H9 (cell line): ENCODE measurements around the gene STAT3. TPM values are rescaled to one million over a fixed set of nuclear protein-coding genes. Genes with fewer than 3 reads are reported as not detected.

Experiments used
- DNase-seq: peaks from one replicate; pipeline ENCODE4 v3.0.0-alpha.2; 2017
- H2AFZ ChIP-seq: one replicate; pipeline ENCODE4 v1.6.1; 2013; ENCODE audit warnings: mild to moderate bottlenecking, low read length, control low read depth, moderate library complexity
- H2AK5ac ChIP-seq: 2 replicates; pipeline ENCODE4 v1.6.1; 2013; ENCODE audit warnings: low read length, control low read depth, mixed read lengths; ENCODE audit not compliant: insufficient read length
- H2BK120ac ChIP-seq: one replicate; pipeline ENCODE4 v1.6.1; 2013; ENCODE audit warnings: low read depth, mild to moderate bottlenecking, low read length, control low read depth, inconsistent platforms; ENCODE audit not compliant: poor library complexity, severe bottlenecking
- H2BK12ac ChIP-seq: 2 replicates; pipeline ENCODE4 v1.6.1; 2013; ENCODE audit warnings: low read length, control low read depth, mixed read lengths, low read depth; ENCODE audit not compliant: insufficient read length
- H2BK15ac ChIP-seq: 2 replicates; pipeline ENCODE4 v1.6.1; 2013; ENCODE audit warnings: low read depth, low read length, control low read depth
- H2BK20ac ChIP-seq: one replicate; pipeline ENCODE4 v1.6.1; 2013; ENCODE audit warnings: low read depth, mild to moderate bottlenecking, low read length, control low read depth, inconsistent platforms; ENCODE audit not compliant: poor library complexity, severe bottlenecking
- H2BK5ac ChIP-seq: 2 replicates; pipeline ENCODE4 v1.6.1; 2013; ENCODE audit warnings: low read length, control low read depth, mixed read lengths; ENCODE audit not compliant: insufficient read length
- H3K14ac ChIP-seq: 2 replicates; pipeline ENCODE4 v1.6.1; 2013; ENCODE audit warnings: low read length, control low read depth; ENCODE audit not compliant: insufficient read depth
- H3K18ac ChIP-seq: 2 replicates; pipeline ENCODE4 v1.6.1; 2013; ENCODE audit warnings: low read depth, mild to moderate bottlenecking, mixed read lengths, low read length, control low read depth; ENCODE audit not compliant: insufficient read length
- H3K23ac ChIP-seq: 2 replicates; pipeline ENCODE4 v1.6.1; 2013; ENCODE audit warnings: low read length, control low read depth, mixed read lengths, low read depth; ENCODE audit not compliant: insufficient read length
- H3K23me2 ChIP-seq: 2 replicates; pipeline ENCODE4 v1.6.1; 2013; ENCODE audit warnings: low read depth, mild to moderate bottlenecking, mixed read lengths, low read length, control low read depth; ENCODE audit not compliant: insufficient read length, poor library complexity, severe bottlenecking
- H3K27ac ChIP-seq: 2 replicates; pipeline ENCODE4 v1.5.1; 2013; ENCODE audit warnings: low read length, control low read depth, mixed read lengths, low read depth; ENCODE audit not compliant: insufficient read length
- H3K27me3 ChIP-seq: 2 replicates; pipeline ENCODE4 v1.6.1; 2013; ENCODE audit warnings: low read length, control low read depth, inconsistent platforms; ENCODE audit not compliant: insufficient read depth
- H3K4ac ChIP-seq: 2 replicates; pipeline ENCODE4 v1.6.1; 2013; ENCODE audit warnings: low read depth, mild to moderate bottlenecking, control low read depth, inconsistent platforms, low read length, moderate library complexity
- H3K4me1 ChIP-seq: 2 replicates; pipeline ENCODE4 v1.6.1; 2013; ENCODE audit warnings: low read length, control low read depth, inconsistent platforms; ENCODE audit not compliant: insufficient read depth
- H3K4me2 ChIP-seq: 2 replicates; pipeline ENCODE4 v1.6.1; 2013; ENCODE audit warnings: low read length, control low read depth, mixed read lengths; ENCODE audit not compliant: insufficient read length, insufficient read depth
- H3K56ac ChIP-seq: 2 replicates; pipeline ENCODE4 v1.6.1; 2013; ENCODE audit warnings: low read depth, mild to moderate bottlenecking, mixed read lengths, low read length, control low read depth; ENCODE audit not compliant: insufficient read length
- H3K79me1 ChIP-seq: 2 replicates; pipeline ENCODE4 v1.6.1; 2013; ENCODE audit warnings: low read depth, mild to moderate bottlenecking, moderate library complexity, low read length, control low read depth, inconsistent platforms; ENCODE audit not compliant: insufficient read depth, poor library complexity, severe bottlenecking
- H3K79me2 ChIP-seq: 2 replicates; pipeline ENCODE4 v1.6.1; 2013; ENCODE audit warnings: low read length, control low read depth, inconsistent platforms; ENCODE audit not compliant: insufficient read depth
- H3K9ac ChIP-seq: 2 replicates; pipeline ENCODE4 v1.6.1; 2013; ENCODE audit warnings: low read length, control low read depth, mixed read lengths; ENCODE audit not compliant: insufficient read length; ENCODE audit errors: extremely low read depth
- H3K9me3 ChIP-seq: one replicate; pipeline ENCODE4 v1.6.1; 2013; ENCODE audit warnings: low read depth, low read length, inconsistent platforms; ENCODE audit not compliant: control insufficient read depth
- H3T11ph ChIP-seq: one replicate; pipeline ENCODE4 v1.6.1; 2013; ENCODE audit warnings: mild to moderate bottlenecking, low read length, control low read depth, inconsistent platforms
- H4K20me1 ChIP-seq: one replicate; pipeline ENCODE4 v1.6.1; 2013; ENCODE audit not compliant: control insufficient read depth, insufficient read length, insufficient read depth
- H4K5ac ChIP-seq: 2 replicates; pipeline ENCODE4 v1.6.1; 2013; ENCODE audit warnings: low read depth, mild to moderate bottlenecking, mixed read lengths, low read length, control low read depth; ENCODE audit not compliant: insufficient read length
- H4K8ac ChIP-seq: replicated peaks from 2 replicates; pipeline ENCODE4 v1.6.1; 2013; ENCODE audit warnings: low read length, control low read depth, mixed read lengths, low read depth; ENCODE audit not compliant: insufficient read length
- H4K91ac ChIP-seq: 2 replicates; pipeline ENCODE4 v1.6.1; 2013; ENCODE audit warnings: low read depth, mild to moderate bottlenecking, moderate library complexity, mixed read lengths, low read length, control low read depth; ENCODE audit not compliant: insufficient read length
- H3K27ac Mint-ChIP-seq, 3 experiments: 2 replicates in 2 of 3; 3 replicates in 1 of 3; pipeline ENCODE4 v1.8.0; 2020 to 2021; ENCODE audit warnings: mixed read lengths in 3 of 3, mild to moderate bottlenecking in 1 of 3, moderate library complexity in 1 of 3
- H3K27me3 Mint-ChIP-seq: 2 replicates; pipeline ENCODE4 v1.8.0; 2021; ENCODE audit warnings: low read depth, mild to moderate bottlenecking, moderate library complexity, mixed read lengths
- H3K36me3 Mint-ChIP-seq, 3 experiments: 2 replicates in 2 of 3; 3 replicates in 1 of 3; pipeline ENCODE4 v1.8.0; 2020 to 2021; ENCODE audit warnings: low read depth in 3 of 3, mixed read lengths in 3 of 3; ENCODE audit not compliant: insufficient read depth in 1 of 3
- H3K4me1 Mint-ChIP-seq, 2 experiments: 2 replicates each; pipeline ENCODE4 v1.8.0; 2020; ENCODE audit warnings: mixed read lengths in 2 of 2
- H3K4me3 Mint-ChIP-seq, 2 experiments: 2 replicates in 1 of 2; 3 replicates in 1 of 2; pipeline ENCODE4 v1.8.0; 2020 to 2021; ENCODE audit warnings: mild to moderate bottlenecking in 2 of 2, mixed read lengths in 2 of 2, moderate library complexity in 1 of 2
- H3K9me3 Mint-ChIP-seq, 2 experiments: 2 replicates in 1 of 2; 3 replicates in 1 of 2; pipeline ENCODE4 v1.8.0; 2020; ENCODE audit warnings: mild to moderate bottlenecking in 2 of 2, mixed read lengths in 2 of 2, moderate library complexity in 1 of 2
- whole genome bisulfite sequencing: extraction: QIAGEN DNeasy Blood & Tissue Kit; methylation state at CpG from one replicate; pipeline ENCODE4 v1.1.7; 2013; ENCODE audit warnings: missing lambda C conversion rate, low lambda C conversion rate, mixed read lengths; ENCODE audit not compliant: insufficient read length; ENCODE audit errors: extremely low coverage; 5-methylcytosine and 5-hydroxymethylcytosine counted together
- total RNA-seq: library from RNA; stranded (reverse); gene quantifications from 2 replicates; pipeline ENCODE4 v1.2.1, GENCODE V29; 2021
- TF ChIP-seq, protein P1 (sequence below): fragments of 200-600 bp; sonication (generic); conservative IDR thresholded peaks from 3 replicates; pipeline ENCODE4 v1.8.0; 2021; ENCODE audit warnings: antibody characterized with exemption, mild to moderate bottlenecking

Gene STAT3
- total RNA-seq, 1 experiment from 2014 or later: 83.2 TPM

DNA sequence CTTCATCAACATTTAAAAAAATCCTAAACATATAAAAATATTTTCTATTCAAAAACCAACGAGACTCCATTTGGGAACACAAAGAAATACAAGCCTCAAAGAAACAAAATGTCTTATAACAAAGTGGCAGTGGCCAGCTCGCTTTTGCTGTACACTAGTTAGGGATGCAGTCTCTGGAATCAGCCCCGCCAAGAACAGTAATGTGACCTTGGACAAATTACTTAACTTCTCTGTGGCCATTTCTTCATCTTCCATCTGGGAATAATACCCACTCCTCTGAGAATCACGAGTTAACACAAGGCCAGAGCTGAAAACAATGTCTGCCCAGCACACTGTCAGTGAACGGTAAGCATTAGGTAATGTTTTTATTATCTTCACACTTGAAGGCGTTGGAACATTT is 117.6 kb downstream of the STAT3 start:
- no peak overlapping the region for H3K4me3 Mint-ChIP-seq

More for the DNA sequence above, 117.6 kb downstream of the STAT3 start:
- Mint-ChIP-seq H3K27ac (no peak overlapping the region), H3K4me1 (peaks cover 37 to 41% of the 10 kb centered on the region in 2 experiments), H3K27me3 (no peaks in the 10 kb centered on the region), H3K9me3 (peaks cover 0 to 1% of the 10 kb centered on the region in 2 experiments; a peak in 2 of 5 replicates), H3K36me3 (no peaks in the 10 kb centered on the region; a peak in 1 of 7 replicates)
- H3K4me2 ChIP-seq: no peak overlapping the region
- H3K9me3 ChIP-seq: no peaks in the 10 kb centered on the region
- H4K5ac ChIP-seq: no peak overlapping the region
- H2AK5ac ChIP-seq: no peak overlapping the region
- no peaks in the 10 kb centered on the region for H3K27me3 ChIP-seq
- no peak overlapping the region for H4K91ac ChIP-seq
- H2BK15ac ChIP-seq: no peak overlapping the region
- H2BK12ac ChIP-seq: no peak overlapping the region
- H3K56ac ChIP-seq: no peak overlapping the region
- H2AFZ ChIP-seq: no peak overlapping the region
- no peak overlapping the region for H3K18ac ChIP-seq
- no peak overlapping the region for H3K27ac ChIP-seq
- H3K23ac ChIP-seq: no peak overlapping the region
- H3K4ac ChIP-seq: no peak overlapping the region
- TF ChIP-seq, protein P1, sequence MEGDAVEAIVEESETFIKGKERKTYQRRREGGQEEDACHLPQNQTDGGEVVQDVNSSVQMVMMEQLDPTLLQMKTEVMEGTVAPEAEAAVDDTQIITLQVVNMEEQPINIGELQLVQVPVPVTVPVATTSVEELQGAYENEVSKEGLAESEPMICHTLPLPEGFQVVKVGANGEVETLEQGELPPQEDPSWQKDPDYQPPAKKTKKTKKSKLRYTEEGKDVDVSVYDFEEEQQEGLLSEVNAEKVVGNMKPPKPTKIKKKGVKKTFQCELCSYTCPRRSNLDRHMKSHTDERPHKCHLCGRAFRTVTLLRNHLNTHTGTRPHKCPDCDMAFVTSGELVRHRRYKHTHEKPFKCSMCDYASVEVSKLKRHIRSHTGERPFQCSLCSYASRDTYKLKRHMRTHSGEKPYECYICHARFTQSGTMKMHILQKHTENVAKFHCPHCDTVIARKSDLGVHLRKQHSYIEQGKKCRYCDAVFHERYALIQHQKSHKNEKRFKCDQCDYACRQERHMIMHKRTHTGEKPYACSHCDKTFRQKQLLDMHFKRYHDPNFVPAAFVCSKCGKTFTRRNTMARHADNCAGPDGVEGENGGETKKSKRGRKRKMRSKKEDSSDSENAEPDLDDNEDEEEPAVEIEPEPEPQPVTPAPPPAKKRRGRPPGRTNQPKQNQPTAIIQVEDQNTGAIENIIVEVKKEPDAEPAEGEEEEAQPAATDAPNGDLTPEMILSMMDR: no peak
- WGBS: 100% methylated on average over 1 of the region's 6 CpGs
- no peaks in the 10 kb centered on the region for H4K20me1 ChIP-seq
- H3K4me1 ChIP-seq: peaks cover 9% of the 10 kb centered on the region
- H3T11ph ChIP-seq: no peak overlapping the region
- H3K14ac ChIP-seq: no peak overlapping the region
- H4K8ac ChIP-seq: no peak overlapping the region
- DNase-seq: no peak
- peaks cover 4% of the 10 kb centered on the region; the same call in 1 of the 2 replicates for H3K79me2 ChIP-seq
- no peak overlapping the region for H3K9ac ChIP-seq
- H2BK5ac ChIP-seq: no peak overlapping the region
- H2BK120ac ChIP-seq: no peak overlapping the region
- H3K23me2 ChIP-seq: peaks cover 7% of the 10 kb centered on the region
- H2BK20ac ChIP-seq: no peak overlapping the region
- peaks cover 3% of the 10 kb centered on the region for H3K79me1 ChIP-seq
